A549 (cell line): ENCODE data around the gene IGIP. TPM values are rescaled to one million over a fixed set of nuclear protein-coding genes. Genes with fewer than 3 reads are reported as not detected.

ENCODE experiments used
- ATAC-seq, 2 experiments: fragments of 200-7000 bp in 1 of 2; fragments of >200 bp in 1 of 2; cut with Nextera tagmentation in 1 of 2; cut with Tn5 transposase in 1 of 2; 3 replicates each; pipeline versions ENCODE4 v1.8.0 to v1.9.1; 2018 to 2020; ENCODE audit warnings: mild to moderate bottlenecking in 1 of 2, moderate library complexity in 1 of 2
- CTCF ChIA-PET: fragments of 300-600 bp; sonication (Branson Sonifier 250); formaldehyde crosslinking; extraction: SDS; loops from one replicate; lab custom pipeline; 2021; ENCODE audit warnings: antibody characterized with exemption, inconsistent platforms; lab: Yijun Ruan, JAX
- POLR2A ChIA-PET: fragments of 350-600 bp; formaldehyde crosslinking; extraction: SDS; loops from one replicate; lab custom pipeline; 2021; ENCODE audit warnings: antibody characterized with exemption, inconsistent platforms; lab: Yijun Ruan, JAX
- DNase-seq, 2 experiments: peaks; one replicate each; pipeline versions ENCODE4 v3.0.0 to v3.0.0-alpha.2; 2011 to 2016; ENCODE audit warnings: low read depth in 1 of 2, low spot score in 1 of 2
- FAIRE-seq: peaks from 2 replicates; lab custom pipeline; 2011; peaks lifted over from hg19 to GRCh38; lab: Jason Lieb, UNC
- H3K27ac ChIP-seq, 2 experiments: fragments of >200 bp; sonication (Bioruptor Twin); formaldehyde crosslinking; 3 replicates each; pipeline ENCODE4 v1.5.1; 2016 to 2017
- H3K4me1 ChIP-seq: fragments of >200 bp; sonication (Bioruptor Twin); formaldehyde crosslinking; 3 replicates; pipeline ENCODE4 v1.6.1; 2016
- H3K4me2 ChIP-seq: fragments of >200 bp; sonication (Bioruptor Twin); formaldehyde crosslinking; 3 replicates; pipeline ENCODE4 v1.6.1; 2016
- H3K4me3 ChIP-seq: fragments of >200 bp; sonication (Bioruptor Twin); formaldehyde crosslinking; 3 replicates; pipeline ENCODE4 v1.5.1; 2016
- H3K9me3 ChIP-seq: fragments of >200 bp; sonication (Bioruptor Twin); formaldehyde crosslinking; 3 replicates; pipeline ENCODE4 v1.6.1; 2016
- E2F6 ChIP-seq: IDR thresholded peaks from 2 replicates; pipeline ENCODE4 v1.6.1; 2012; ENCODE audit warnings: low read depth, borderline replicate concordance
- EHMT2 ChIP-seq: fragments of 200-600 bp; sonication (generic); IDR thresholded peaks from 2 replicates; pipeline ENCODE4 v1.6.1; 2016; ENCODE audit warnings: antibody characterized with exemption, low read depth, mild to moderate bottlenecking, moderate library complexity
- ESRRA ChIP-seq: fragments of 150-350 bp; IDR thresholded peaks from 2 replicates; pipeline ENCODE4 v1.6.1; 2014; ENCODE audit warnings: mild to moderate bottlenecking, low read length, borderline replicate concordance
- HDAC2 ChIP-seq: fragments of 200-600 bp; sonication (generic); IDR thresholded peaks from 2 replicates; pipeline ENCODE4 v1.6.1; 2016
- HOXB5 ChIP-seq: fragments of 250-450 bp; sonication (Bioruptor Pico); IDR thresholded peaks from 2 replicates; pipeline ENCODE4 v1.5.0; 2020; ENCODE audit warnings: mild to moderate bottlenecking, moderate library complexity
- KDM5A ChIP-seq: fragments of 200-600 bp; sonication (generic); IDR thresholded peaks from 2 replicates; pipeline ENCODE4 v1.6.1; 2016; ENCODE audit warnings: antibody characterized with exemption, mild to moderate bottlenecking
- MAFK ChIP-seq: fragments of 450-650 bp; IDR thresholded peaks from 2 replicates; pipeline ENCODE4 v1.6.1; 2014; ENCODE audit not compliant: partially characterized antibody
- RARB ChIP-seq: fragments of 250-450 bp; sonication (Bioruptor Pico); IDR thresholded peaks from 2 replicates; pipeline ENCODE4 v1.8.0; 2021; ENCODE audit warnings: mild to moderate bottlenecking, moderate library complexity
- RNF2 ChIP-seq: fragments of 200-600 bp; sonication (generic); IDR thresholded peaks from 2 replicates; pipeline ENCODE4 v1.6.1; 2016; ENCODE audit warnings: low read depth, mild to moderate bottlenecking, antibody characterized with exemption, moderate library complexity, borderline replicate concordance
- TP53 ChIP-seq: fragments of 250-450 bp; sonication (Bioruptor Pico); IDR thresholded peaks from 2 replicates; pipeline ENCODE4 v1.5.0; 2021; ENCODE audit warnings: mild to moderate bottlenecking, moderate library complexity
- ZSCAN20 ChIP-seq: fragments of 250-450 bp; sonication (Bioruptor Pico); IDR thresholded peaks from 2 replicates; pipeline ENCODE4 v1.8.0; 2022; ENCODE audit warnings: mild to moderate bottlenecking, moderate library complexity
- WGBS: methylation state at CpG from one replicate; pipeline ENCODE4 v1.1.6; 2017; ENCODE audit errors: missing lambda C conversion rate; 5-methylcytosine and 5-hydroxymethylcytosine counted together
- polyA plus RNA-seq, 4 experiments: library from polyadenylated mRNA; depleted of rRNA in 3 of 4; stranded (reverse); fragments of >200 nt; fragmentation: RNase III in 1 of 4; extraction: RNeasy Plus Mini Kit Qiagen cat#74134 plus additional on column Dnase treatment in 1 of 4; gene quantifications; 2 replicates in 3 of 4; 3 replicates in 1 of 4; pipeline ENCODE4 v1.2.3, GENCODE V29; 2011 to 2017
- TF ChIP-seq, protein P1 (sequence below): IDR thresholded peaks from 2 replicates; pipeline ENCODE4 v1.6.1; 2012

Gene IGIP
- polyA plus RNA-seq, 2 of the 4 experiments (the other 2 are of a cell fraction): 0.81 to 1.6 TPM

DNA sequence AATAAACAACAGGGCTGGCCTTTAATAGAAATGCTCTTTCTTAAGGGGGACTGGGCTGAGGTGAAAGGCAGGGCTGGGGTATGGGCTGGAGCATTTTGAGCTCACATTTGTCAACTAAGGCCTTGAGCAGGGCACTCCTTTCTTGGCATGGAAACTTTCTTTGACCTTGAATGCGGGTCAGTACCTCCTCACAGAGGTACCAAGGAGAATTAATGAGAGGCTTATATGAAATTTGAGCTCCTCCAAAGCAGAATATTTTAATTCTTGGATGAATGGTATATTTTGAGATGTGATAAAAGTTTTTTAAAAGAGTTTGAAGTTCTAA, 52.3 kb downstream of the IGIP start:
- no peak overlapping the region for H3K4me2 ChIP-seq

GRCh38 chr5:140178482-140179116, 52.9 kb downstream of the IGIP start:
- DNase-seq (no peak), FAIRE-seq (no peak), ATAC-seq (no peak)
- TF ChIP-seq RARB (CRISPR knock-in tag) (no peak), ESRRA (no peak), E2F6 (no peak), KDM5A (no peak), RNF2 (no peak), HOXB5 (CRISPR knock-in tag) (no peak), MAFK (no peak), TP53 (CRISPR knock-in tag) (no peak), EHMT2 (no peak), HDAC2 (no peak)
- TF ChIP-seq, protein P1, sequence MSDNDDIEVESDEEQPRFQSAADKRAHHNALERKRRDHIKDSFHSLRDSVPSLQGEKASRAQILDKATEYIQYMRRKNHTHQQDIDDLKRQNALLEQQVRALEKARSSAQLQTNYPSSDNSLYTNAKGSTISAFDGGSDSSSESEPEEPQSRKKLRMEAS: no peak
- H3K4me1 ChIP-seq: peaks cover 38% of the 10 kb centered on the region
- ChIA-PET CTCF (interaction anchor here (0.9 to 2.4 kb wide), 6 partner anchors 12 to 174 kb away, joined by 3 to 9 read pairs (median 4); no protein-coding TSS in a partner anchor), POLR2A (interaction anchor here (0.7 kb wide), 1 partner anchor 62 kb away, joined by 13 read pairs; no protein-coding TSS in a partner anchor)
- no peak overlapping the region for H3K27ac ChIP-seq
- H3K4me3 ChIP-seq: no peak overlapping the region
- no peaks in the 10 kb centered on the region for H3K9me3 ChIP-seq
- 78% methylated on average over 6 of the region's 6 CpGs for WGBS
- no peak overlapping the region for H3K4me2 ChIP-seq

More for the DNA sequence above, 52.3 kb downstream of the IGIP start:
- TF ChIP-seq KDM5A: no peak
- no peak for TF ChIP-seq E2F6
- no peak for TF ChIP-seq ZSCAN20 (CRISPR knock-in tag)
- TF ChIP-seq RARB (CRISPR knock-in tag): no peak
- CTCF ChIA-PET: interaction anchor here (1.1 to 2.4 kb wide), 5 partner anchors 13 to 174 kb away, joined by 3 to 9 read pairs (median 4); no protein-coding TSS in a partner anchor
- no peaks in the 10 kb centered on the region for H3K9me3 ChIP-seq
- ATAC-seq: no peak
- no peak overlapping the region for H3K27ac ChIP-seq
- DNase-seq: no peak
- POLR2A ChIA-PET: interaction anchor here (0.6 to 0.7 kb wide), 2 partner anchors 62 to 70 kb away, joined by 4 to 13 read pairs; no protein-coding TSS in a partner anchor
- peaks cover 37% of the 10 kb centered on the region for H3K4me1 ChIP-seq
- no peak overlapping the region for H3K4me3 ChIP-seq
- WGBS: 83% methylated on average over 1 of the region's 1 CpG
- FAIRE-seq: no peak

Other genes starting within 250 kb of the IGIP start
- gene NRG2, start 82.6 kb upstream of the IGIP start, polyA plus RNA-seq (2011; rRNA removed): 0.65 and 1.1 TPM in 2 replicates
- 0.74 to 1.0 TPM (median 1.00 TPM) in 3 replicates for gene NRG2, start 82.6 kb upstream of the IGIP start, polyA plus RNA-seq (2017; fragmentation: RNase III; extraction: RNeasy Plus Mini Kit Qiagen cat#74134 plus additional on column Dnase treatment)
- 3.4 and 4.5 TPM in 2 replicates for gene PURA, start 11.8 kb upstream of the IGIP start, polyA plus RNA-seq (2011; rRNA removed)
- 9.1 to 12.7 TPM (median 11.9 TPM) in 3 replicates for gene PURA, start 11.8 kb upstream of the IGIP start, polyA plus RNA-seq (2017; fragmentation: RNase III; extraction: RNeasy Plus Mini Kit Qiagen cat#74134 plus additional on column Dnase treatment)
- gene CYSTM1, start 49.3 kb downstream of the IGIP start, polyA plus RNA-seq (2011; rRNA removed): 76.8 and 82.8 TPM in 2 replicates
- gene CYSTM1, start 49.3 kb downstream of the IGIP start, polyA plus RNA-seq (2017; fragmentation: RNase III; extraction: RNeasy Plus Mini Kit Qiagen cat#74134 plus additional on column Dnase treatment): 83.6 to 103 TPM (median 89.9 TPM) in 3 replicates
- gene PFDN1, start 177.2 kb downstream of the IGIP start, polyA plus RNA-seq (2011; rRNA removed): 90.4 and 97.0 TPM in 2 replicates
- gene PFDN1, start 177.2 kb downstream of the IGIP start, polyA plus RNA-seq (2017; fragmentation: RNase III; extraction: RNeasy Plus Mini Kit Qiagen cat#74134 plus additional on column Dnase treatment): 201 to 239 TPM (median 226 TPM) in 3 replicates
- 4.2 and 5.0 TPM in 2 replicates for gene HBEGF, start 220.7 kb downstream of the IGIP start, polyA plus RNA-seq (2011; rRNA removed)
- 3.4 to 5.1 TPM (median 3.5 TPM) in 3 replicates for gene HBEGF, start 220.7 kb downstream of the IGIP start, polyA plus RNA-seq (2017; fragmentation: RNase III; extraction: RNeasy Plus Mini Kit Qiagen cat#74134 plus additional on column Dnase treatment)
- not detected in 2 replicates for gene SLC4A9, start 234.3 kb downstream of the IGIP start, polyA plus RNA-seq (2011; rRNA removed)
- not detected in 3 replicates for gene SLC4A9, start 234.3 kb downstream of the IGIP start, polyA plus RNA-seq (2017; fragmentation: RNase III; extraction: RNeasy Plus Mini Kit Qiagen cat#74134 plus additional on column Dnase treatment)